ENCODE data around the gene ZNF219.

Gene ZNF219

DNA sequence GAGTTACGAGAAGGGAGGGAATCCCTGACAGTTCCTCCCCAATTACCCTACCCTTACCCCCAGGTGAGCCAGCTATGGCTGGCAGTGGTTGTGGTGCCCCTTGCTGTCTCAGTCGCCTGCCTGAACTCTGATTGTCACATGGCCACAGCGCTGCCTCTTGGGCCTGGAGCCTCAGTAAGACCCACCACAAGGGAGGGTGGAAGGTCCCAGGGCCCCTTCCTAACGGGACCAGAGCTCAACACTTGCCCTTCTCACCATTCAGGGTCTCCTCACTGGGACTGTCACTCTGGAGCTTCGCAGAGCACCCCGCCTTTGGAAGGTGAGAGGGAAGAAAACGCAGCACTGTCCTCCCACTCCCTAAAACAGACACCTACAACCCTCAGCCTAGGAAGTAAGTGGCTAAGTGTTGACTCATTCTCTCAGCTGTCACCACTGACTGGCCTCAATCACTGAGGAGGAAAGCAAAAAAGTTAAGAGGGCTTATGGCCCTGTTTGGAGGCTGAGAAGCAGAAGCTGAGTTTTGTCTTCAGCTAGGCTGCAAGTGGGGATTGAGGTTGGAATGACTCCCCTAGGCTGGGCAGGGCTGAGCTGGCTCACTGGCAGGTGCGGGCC is 3.5 kb upstream of the ZNF219 start:
- no peak for DNase-seq

- no peak for DNase-seq
Measured at GRCh38 chr14:21100931-21101330, 2.5 kb upstream of the ZNF219 start, which contains the start of gene TMEM253. Gene TMEM253, plus strand, starts transcription at chr14:21101066. Its CDS starts 278 bp downstream, at chr14:21101344.

DNA sequence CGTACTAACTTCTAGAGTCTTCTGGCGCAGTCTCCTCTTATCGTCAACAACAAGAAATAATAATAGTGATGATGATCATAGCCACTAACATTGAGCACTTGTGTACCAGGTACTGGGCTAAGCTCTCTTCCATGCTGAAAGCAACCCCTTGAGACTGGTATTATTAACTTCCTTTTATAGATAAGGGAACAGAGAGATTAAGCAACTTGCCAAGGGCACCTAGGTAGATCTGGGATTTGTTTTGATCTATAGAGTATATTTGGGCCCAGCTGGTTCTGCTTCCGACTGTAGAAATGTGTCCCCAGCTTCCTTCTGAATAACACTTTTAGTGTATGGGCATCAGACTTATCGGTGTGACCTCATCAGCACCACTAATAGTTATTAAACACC is 1.1 kb upstream of the ZNF219 start:
- DNase-seq = no peak

- DNase-seq = no peak
Measured at GRCh38 chr14:21098892-21099595, 589 bp upstream of the ZNF219 start.

- DNase-seq = peak in 2 of 3 experiments; percentile 75 to 82
Measured at GRCh38 chr14:21097636-21098075, 799 bp downstream of the ZNF219 start.

GRCh38 chr14:21096978-21097635 is 1.3 kb downstream of the ZNF219 start:
- peak; percentile 23 to 73 (median 65) for DNase-seq

DNA sequence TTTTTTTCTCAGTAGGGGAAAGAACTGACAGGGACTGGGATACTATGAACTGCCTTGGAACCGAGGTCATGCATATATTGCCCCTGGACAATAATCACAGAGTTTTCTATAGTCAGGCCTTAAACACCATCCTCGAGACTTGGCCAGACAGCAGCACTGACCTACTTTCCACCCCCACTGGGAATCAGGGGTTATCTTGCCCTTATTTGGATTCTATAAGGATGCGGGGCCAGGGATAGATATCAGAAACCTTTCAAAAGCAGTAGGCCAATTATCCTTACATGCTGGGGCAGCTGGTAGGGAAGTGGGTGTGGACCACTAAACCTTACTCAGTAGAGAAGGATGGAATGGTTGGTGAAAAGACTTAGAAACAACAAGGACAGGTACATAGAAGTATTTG is 2.0 kb downstream of the ZNF219 start:
- peak in 1 of 3 experiments; percentile 12 for DNase-seq

DNA sequence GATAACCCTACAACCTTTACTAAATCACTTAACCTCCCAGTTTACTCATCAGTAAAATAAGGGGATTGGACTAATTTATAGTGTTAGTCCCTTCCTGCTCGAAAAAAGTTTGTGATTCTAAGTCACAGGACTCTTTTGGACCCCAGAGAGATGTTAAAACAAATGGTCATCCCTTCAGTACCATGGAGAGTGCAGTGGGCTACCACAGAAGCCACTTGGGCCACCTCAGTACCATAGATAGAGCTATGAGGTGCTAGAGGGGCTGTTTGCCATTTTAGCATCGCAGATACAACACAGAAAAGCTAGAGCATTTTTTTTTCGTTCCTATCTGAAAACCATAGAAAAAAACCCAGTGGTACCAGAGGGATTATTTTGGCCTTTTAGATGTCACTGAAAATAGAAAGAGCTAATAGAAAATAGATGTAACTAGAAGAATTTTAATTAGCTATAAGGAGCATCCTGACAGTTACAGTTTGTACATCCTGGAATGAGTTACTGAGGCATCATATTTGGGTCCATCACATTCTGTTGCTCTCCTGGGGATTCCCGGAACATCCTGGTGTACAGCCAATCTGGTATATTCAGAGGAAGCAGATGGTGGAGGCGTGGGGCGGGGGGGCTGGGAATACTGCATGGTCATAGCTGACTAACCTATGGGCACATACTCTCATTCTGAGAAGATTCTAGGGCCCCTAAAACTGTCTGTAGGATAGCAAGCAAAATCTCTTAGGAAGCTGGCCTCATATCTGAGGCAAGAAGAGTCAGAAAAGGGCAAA is 2.8 kb downstream of the ZNF219 start:
- DNase-seq = no peak

DNA sequence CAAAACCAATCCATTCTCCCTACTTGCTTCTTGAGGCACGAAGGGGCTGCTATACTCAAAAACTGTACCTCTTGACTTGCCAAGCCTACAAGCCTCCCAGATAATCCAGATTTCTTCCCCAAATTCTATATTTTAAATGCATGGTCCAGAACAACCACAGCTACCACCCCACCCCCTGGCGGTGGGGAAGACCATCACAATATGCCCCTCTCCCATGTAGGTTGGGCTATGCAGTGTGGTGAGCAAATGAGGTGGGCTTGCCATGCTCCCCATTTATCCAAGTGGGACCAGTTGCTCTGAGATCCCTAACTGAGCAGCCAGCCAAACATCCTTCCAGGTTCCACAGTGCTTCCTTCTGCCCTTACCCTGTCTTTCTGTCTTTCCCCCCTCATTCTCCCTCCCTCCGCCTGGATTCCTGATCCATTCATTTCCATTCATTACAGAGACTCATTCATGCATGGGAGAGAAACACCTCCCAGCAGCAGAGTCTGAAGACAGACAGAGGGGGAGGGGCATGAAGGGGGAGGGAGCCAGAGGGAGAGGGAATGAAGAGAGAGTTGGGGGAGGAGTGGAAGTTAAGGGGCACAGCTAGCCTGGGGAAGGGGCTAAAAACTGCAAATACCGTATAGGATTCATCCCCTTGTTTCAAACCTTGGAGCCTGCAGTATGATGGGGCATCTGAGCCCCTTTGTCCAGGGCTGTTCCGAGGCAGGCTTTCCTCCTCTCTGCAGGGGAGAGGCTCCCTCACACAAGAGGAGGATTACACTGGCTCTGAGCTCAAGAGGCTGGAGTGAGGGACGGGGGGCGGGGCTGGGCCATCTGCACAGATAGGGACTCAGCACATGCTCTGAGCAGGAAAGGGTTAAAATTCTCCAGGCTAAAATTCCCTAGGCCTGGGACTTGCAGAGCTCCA is 4.4 kb downstream of the ZNF219 start:
- peak; percentile 91 to 94 (median 92) for DNase-seq

DNA sequence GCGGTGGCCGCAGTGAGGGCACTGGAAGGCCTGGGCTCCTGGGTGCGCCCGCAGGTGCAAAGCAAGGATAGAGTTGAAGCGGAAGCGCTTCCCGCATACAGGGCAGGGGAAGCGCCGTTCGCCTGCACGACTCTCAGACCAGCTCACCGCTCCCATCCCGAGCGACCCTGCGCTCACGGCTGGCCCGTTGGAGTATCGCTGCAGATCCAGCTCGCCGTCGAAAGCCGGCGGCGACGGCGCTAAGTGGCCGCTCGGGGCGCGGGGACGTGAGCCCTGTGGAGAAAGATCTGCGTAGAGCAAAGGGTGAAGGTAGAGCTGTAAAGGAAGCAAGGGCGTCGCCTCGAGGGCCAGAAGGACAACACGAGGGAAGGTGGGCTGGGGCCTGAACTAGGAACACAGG is 5.4 kb downstream of the ZNF219 start:
- DNase-seq = no peak

- DNase-seq = peak in 2 of 3 experiments; percentile 11 to 81
Measured at GRCh38 chr14:21092273-21093011, 6.0 kb downstream of the ZNF219 start.

DNA sequence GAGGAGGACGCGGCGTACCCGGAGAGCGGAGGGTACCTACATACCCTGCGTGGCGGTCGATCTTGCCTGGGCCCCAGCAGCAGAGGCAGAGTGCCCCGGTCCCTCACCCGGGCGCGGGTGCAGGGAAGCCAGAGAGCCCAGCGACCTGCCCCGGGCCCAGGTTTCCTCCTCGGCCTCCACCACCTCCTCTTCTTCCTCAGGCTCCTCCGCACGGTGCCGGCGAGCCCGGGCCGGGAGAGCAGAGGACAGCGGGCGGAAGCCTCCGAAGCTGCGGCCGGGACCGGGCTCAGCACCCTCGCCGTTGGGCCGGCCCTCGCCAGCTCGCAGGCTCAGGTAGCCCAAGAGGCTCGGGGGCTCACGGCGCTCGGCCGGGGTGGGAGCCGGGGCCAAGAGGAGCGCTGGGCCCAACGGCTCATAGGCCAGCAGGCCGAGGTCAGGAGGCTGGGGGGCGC is 6.6 kb downstream of the ZNF219 start:
- no peak for DNase-seq

GRCh38 chr14:21090940-21091663 is 7.4 kb downstream of the ZNF219 start:
- no peak for DNase-seq

DNA sequence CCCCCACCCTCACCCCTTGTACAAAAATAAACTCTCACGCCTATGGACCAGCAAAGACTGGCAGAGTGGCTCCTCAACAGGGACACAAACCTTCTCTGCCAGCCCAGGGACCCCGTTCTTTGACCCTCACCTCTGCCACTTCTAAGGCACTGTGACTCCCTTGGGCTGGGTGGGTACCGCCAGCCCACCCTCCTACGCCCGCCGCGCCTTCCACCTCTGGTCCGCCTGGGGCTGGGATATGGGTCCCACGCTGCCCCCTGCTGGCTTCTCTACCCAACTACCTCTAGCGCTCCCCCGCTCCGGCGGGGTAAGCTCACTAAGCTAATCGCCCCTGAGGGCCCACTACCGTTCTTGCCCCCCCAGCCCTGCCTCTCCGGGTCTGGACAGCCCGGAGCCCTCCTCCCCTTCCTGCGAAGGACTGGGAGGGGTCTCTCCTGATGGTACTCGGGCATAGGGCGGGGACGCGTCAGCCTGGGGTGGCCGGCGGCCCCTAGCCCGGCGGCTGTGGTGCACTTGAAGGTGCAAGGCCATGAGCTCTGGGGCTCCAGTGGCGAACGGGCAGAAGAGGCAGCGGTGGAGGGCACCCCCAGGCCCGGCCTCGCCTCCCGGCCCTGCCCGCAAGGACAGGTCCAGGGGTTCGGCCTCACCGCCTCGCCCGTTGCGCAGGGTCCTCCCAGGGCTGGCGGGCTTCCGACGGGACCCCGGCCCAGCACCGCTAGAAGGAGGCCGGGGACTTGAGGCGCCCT is 8.1 kb downstream of the ZNF219 start:
- peak in 1 of 3 experiments; percentile 11 for DNase-seq

DNA sequence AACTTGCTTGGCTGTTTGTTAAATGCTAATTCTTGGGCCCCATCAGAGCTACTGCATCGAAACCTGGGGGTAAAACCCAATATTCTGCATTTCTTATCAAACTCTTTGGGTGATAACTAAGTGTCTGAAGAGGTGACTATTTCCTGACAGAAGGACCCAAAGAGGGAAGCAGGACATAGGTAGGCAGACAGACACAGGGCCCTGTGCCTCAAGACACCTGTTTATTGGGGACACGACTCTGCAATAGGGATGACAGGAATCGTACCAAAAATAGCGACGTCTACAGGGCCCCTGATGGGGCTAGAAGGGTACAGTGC is 8.6 kb downstream of the ZNF219 start:
- DNase-seq = no peak

- peak in 1 of 3 experiments; percentile 27 for DNase-seq
Measured at GRCh38 chr14:21089271-21089670, 9.2 kb downstream of the ZNF219 start.

DNA sequence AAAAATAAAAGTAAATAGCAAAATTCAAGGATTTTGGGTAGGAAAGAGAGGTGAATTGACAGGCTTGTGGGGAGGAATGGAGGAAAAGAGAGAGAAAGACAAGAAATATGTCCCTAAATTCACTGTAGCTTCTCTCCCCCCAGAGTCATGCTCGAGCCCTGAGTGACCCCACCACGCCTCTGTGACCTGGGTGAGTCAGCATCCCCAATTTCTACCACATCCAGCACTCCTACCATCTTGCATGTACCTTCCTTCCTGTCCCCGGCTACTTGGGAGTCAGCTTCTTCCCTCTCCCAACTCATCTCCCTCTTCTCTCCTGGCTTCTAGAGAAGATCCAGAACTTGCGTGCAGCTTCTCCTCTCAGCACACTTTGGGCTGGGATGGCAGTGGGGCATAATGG is 9.8 kb downstream of the ZNF219 start:
- DNase-seq = no peak

GRCh38 chr14:21087294-21088091 is 11.0 kb downstream of the ZNF219 start:
- DNase-seq = peak; percentile 47 to 95 (median 83)

- peak in 1 of 3 experiments; percentile 33 for DNase-seq
Measured at GRCh38 chr14:21086908-21087293, 11.6 kb downstream of the ZNF219 start.
